ENCODE measurements around the gene SYCE3.

DNA sequence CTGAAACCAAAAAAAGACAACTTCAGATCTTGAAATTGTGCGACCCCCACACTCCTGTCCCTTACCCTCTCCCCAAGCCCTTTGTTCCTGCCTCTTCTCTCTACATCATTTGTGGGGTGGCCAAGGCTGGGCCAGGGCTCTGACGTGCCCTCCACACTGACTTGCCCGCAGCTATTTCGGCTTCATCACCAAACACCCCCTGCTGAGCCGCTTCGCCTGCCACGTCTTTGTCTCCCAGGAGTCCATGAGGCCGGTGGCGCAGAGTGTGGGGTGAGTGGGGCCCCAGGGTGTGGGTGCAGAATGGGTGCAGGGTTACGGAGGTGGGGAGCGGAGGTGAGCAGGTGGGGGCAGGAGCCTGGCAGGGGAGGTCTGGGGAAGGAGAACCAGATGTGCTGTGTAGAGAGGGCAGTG, 47.3 kb upstream of the SYCE3 start:
- TF ChIP-seq TAF1 (IDR thresholded peaks at IDR 0.05; ENCODE audit: low read depth, low read length) (no peak), POLR2A (IDR thresholded peaks at IDR 0.05; ENCODE audit: low read depth, low read length) (no peak), POLR2AphosphoS5 (IDR thresholded peaks at IDR 0.05; ENCODE audit: low read depth, low read length) (no peak), PAX5 (IDR thresholded peaks at IDR 0.05; ENCODE audit: insufficient read depth, low read length, severe bottlenecking) (no peak), SPI1 (IDR thresholded peaks at IDR 0.05; ENCODE audit: low read depth, low read length) (no peak), POU2F2 (IDR thresholded peaks at IDR 0.05; ENCODE audit: low read depth, low read length) (no peak)
